Kidney tubule cell (primary cell): ENCODE measurements around the gene NOA1.
A peak's percentile ranks its signal among the peaks of the same experiment; 100 is the strongest.

Experiments used
- DNase-seq: peaks from one replicate; pipeline ENCODE4 v3.0.0-alpha.2; 2018; ENCODE audit warnings: low spot score

The NOA1 gene

DNA sequence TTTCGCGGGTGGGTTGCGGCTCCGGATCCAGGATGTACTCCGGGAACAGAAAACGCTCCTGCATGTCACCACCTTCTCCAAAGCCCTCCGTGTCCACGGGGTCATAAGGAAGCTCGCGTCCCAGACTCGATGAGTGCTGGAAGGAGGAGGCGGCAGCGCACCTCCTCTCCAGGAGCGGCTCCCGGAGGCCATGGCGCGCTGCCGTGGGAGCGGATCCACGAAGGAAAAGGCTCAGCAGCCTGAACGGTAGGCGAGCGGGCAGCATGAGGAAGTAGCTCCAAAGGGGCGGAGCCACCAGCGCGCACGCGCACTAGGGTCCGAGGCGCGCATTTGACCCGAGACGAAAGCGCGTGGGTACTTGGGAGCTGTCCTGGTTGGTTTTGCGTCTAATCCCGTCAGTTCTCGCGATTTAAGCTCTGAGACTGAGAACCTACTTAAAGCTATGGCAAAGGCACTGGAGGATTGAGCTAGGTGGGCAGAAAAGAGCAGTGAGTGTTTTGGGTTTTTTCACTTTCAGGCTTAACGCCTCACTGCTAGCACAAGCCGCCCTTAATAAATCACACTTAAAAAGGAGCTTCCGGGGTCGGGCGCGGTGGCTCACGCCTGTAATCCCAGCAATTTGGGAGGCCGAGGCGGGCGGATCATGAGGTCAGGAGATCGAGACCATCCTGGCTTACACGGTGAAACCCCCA is at the start of gene NOA1:
Gene NOA1, minus strand, starts transcription at position 286 of the 692 bp plus-strand sequence. Its CDS starts 21 bp downstream, at position 265.
- DNase-seq: peak; percentile 99

- peak; percentile 69 for DNase-seq
Measured at GRCh38 chr4:57023104-57023503, 45.7 kb upstream of the NOA1 start.

DNA sequence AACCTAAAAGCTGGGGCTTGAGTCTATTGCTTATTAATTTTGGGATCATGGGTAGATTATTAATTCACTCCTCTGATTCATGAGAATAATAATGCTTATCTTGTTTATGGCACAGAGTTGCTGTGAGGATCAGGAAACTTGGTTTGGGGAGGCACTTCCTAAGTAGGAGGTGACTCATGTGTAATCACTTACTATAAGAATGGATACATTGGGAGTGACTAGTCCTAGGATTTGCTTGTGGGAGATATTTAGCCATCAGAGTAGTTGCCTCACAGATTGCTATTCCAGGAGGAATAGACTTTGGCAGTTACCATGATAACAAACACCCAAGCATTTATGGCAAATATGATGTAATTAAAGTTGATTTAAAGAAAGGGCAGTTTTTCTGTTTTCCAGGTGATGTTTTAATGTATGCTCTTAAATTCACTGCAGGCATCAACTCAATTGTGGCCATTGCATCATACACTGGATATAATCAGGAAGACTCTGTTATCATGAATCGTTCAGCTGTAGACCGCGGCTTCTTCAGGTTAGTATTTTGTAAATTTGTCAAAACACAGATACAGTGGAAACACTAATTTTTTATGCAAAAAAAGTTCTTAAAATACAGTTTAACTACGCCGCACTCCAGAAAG is 43.2 kb upstream of the NOA1 start:
- peak; percentile 90 for DNase-seq

GRCh38 chr4:57018980-57019379 is 41.6 kb upstream of the NOA1 start:
- no peak for DNase-seq

DNA sequence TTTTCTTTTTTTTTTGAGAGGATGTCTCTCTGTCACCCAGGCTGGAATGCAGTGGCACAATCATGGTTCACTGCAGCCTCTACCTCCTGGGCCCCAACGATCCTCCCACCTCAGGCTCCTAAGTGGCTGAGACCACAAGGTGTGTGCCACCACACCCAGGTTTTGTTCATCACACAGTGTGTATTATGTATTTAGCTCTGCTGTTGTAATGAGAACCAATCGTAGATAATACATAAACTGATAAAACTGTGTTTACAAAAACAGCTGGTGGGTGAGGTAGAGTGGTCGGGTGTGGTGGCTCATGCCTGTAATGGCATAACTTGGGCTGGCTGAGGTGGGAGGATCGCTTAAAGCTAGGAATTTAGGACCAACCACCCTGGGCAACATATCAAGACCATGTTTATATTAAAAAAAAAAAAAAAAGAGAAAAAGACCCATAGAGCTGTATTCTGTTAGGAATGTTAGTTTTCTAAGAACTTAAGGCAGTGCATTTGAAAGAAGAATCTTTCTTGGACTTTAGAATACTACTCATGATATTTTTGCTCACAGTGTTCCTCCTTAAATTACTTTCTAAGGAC is 36.2 kb upstream of the NOA1 start:
- no peak for DNase-seq

- DNase-seq: no peak
Measured at GRCh38 chr4:56999751-57000150, 22.3 kb upstream of the NOA1 start.

- no peak for DNase-seq
Measured at GRCh38 chr4:56995525-56995924, 18.1 kb upstream of the NOA1 start.

GRCh38 chr4:56990109-56990905 is 12.9 kb upstream of the NOA1 start:
- peak; percentile 21 for DNase-seq

DNA sequence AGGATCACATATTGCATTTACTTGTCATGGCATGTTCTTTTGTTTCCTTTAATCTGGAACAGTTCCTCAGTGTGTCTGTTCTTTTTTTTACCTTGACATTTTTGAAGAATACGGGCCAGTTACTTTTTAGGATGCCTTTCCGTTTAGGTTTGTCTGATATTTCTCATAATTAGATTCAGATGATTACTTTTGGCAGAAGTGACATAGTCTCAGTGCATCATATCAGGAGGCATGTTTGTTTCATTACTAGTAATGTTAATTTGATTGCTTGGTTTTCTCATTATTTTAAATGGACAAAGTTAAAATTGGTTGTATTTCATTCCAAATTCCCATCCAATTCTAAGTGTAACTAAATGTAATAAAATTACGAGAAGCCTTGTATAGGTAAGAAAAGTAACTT is 9.5 kb upstream of the NOA1 start:
- DNase-seq: no peak

GRCh38 chr4:56986192-56986591 is 8.8 kb upstream of the NOA1 start:
- DNase-seq: no peak

- DNase-seq: peak; percentile 81
Measured at GRCh38 chr4:56981795-56982201, 4.4 kb upstream of the NOA1 start.

- DNase-seq: peak; percentile 62
Measured at GRCh38 chr4:56979421-56980072, 2.1 kb upstream of the NOA1 start.

GRCh38 chr4:56978750-56979303 is 1.4 kb upstream of the NOA1 start, which contains the start of gene POLR2B:
Gene POLR2B (plus strand): TSS chr4:56978896. CDS start chr4:56978986, 90 bp downstream.
- peak; percentile 95 for DNase-seq

DNA sequence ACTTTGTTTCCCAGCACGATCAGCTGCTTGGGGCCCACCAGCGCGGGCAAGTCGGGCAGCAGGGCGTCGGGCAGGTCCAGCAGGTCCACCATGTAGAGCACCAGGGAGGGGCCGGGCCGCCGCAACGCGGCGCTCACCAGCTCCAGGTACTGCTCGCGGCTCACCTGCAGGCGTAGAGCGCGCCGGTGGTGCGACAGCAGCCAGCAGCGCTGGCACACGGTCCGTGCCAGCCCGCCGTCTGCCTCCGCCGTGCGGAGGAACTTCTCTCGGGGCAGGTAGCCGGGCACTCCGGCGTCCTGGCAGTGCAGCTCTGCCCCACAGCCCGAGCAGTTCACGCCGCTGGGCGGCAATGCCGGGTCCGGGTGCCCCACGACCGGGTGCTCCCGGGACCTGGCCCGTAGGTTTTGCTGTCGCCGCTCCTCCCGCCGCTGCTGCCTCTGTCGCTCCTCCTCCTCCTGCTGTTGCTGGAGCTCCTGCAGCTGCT is 527 bp downstream of the NOA1 start:
- DNase-seq: peak; percentile 65

DNA sequence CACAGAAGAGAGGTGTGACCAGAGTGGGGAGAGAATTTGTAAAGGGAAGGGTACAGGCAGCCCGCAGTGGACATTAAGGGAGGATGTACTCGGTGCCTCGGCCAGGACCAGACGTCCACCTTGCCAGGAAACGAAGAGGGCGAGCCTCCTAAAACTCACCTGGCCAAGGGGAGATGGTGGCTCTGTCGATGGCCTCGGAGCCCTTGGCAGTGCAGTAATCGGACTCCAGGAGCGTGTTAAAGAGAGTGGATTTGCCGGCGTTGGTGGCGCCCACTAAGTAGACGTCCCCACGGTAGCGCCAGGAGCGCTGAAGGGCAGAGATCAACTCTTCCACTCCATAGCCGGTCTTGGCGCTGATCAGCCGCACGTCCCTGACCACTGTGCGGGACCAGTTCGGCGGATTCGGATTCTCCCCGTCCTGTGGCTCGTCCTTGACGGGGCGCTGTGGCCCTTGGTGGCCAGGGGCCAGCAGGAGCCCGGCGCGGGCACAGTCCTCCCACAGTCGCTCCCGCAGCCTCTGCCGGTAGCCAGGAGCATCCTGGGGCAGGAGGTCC is 1.0 kb downstream of the NOA1 start:
- peak; percentile 26 for DNase-seq

GRCh38 chr4:56973336-56973735 is 4.1 kb downstream of the NOA1 start:
- DNase-seq: no peak

GRCh38 chr4:56972809-56973208 is 4.6 kb downstream of the NOA1 start:
- DNase-seq: no peak

GRCh38 chr4:56972389-56972788 is 5.0 kb downstream of the NOA1 start:
- no peak for DNase-seq

GRCh38 chr4:56971383-56971782 is 6.0 kb downstream of the NOA1 start:
- no peak for DNase-seq

GRCh38 chr4:56961107-56961500 is 16.3 kb downstream of the NOA1 start:
- DNase-seq: no peak

DNA sequence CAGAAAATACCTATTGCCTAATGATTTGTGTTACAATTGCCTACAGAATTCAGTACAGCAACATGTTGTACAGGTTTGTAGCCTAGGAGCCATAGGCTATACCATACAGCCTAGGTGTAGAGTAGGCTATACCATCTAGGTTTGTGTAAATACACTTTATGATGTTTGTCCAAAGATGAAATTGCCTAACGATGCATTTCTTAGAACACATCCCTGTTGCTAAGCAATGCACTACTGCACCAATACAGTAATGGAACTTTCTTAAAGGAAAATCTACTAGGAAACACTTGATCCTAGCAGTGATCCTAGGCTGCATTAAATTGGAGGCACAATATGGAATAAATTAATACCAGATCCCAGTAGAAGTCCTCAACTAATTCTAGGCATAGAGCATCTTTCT is 18.3 kb downstream of the NOA1 start:
- DNase-seq: no peak
